ENCODE measurements around the gene CPNE5. TPM values are rescaled to one million over a fixed set of nuclear protein-coding genes. Genes with fewer than 3 reads are reported as not detected.

The CPNE5 gene
- total RNA-seq, 1 experiment from 2014 or later, result 0.44 TPM

- CTCF ChIA-PET, result no interaction called here
- ATAC-seq (no peak), DNase-seq (ENCODE audit: low read depth, low spot score) (no peak)
- Histone ChIP-seq H3K27ac (ENCODE audit: low read length) (no peak overlapping the region), H3K4me1 (ENCODE audit: control insufficient read depth, insufficient read depth, low read length) (no peaks in the 10 kb centered on the region), H3K4me3 (ENCODE audit: low read depth in 2 of 2, low read length in 2 of 2) (no peak overlapping the region), H3K27me3 (ENCODE audit: control insufficient read depth, insufficient read depth, low read length) (peaks cover 4% of the 10 kb centered on the region; the same call in 1 of the 2 replicates), H3K36me3 (ENCODE audit: control insufficient read depth, insufficient read depth, low read length) (no peaks in the 10 kb centered on the region), H3K9me3 (ENCODE audit: control insufficient read depth, insufficient read depth, low read depth, low read length) (no peaks in the 10 kb centered on the region)
- BruUV-seq (replicated peaks), result no TSS peak
- POLR2A ChIA-PET, result interaction anchor here (0.7 kb wide), 1 partner anchor 61 kb away, joined by 3 read pairs; no protein-coding TSS in a partner anchor
- TF ChIP-seq, protein P1, sequence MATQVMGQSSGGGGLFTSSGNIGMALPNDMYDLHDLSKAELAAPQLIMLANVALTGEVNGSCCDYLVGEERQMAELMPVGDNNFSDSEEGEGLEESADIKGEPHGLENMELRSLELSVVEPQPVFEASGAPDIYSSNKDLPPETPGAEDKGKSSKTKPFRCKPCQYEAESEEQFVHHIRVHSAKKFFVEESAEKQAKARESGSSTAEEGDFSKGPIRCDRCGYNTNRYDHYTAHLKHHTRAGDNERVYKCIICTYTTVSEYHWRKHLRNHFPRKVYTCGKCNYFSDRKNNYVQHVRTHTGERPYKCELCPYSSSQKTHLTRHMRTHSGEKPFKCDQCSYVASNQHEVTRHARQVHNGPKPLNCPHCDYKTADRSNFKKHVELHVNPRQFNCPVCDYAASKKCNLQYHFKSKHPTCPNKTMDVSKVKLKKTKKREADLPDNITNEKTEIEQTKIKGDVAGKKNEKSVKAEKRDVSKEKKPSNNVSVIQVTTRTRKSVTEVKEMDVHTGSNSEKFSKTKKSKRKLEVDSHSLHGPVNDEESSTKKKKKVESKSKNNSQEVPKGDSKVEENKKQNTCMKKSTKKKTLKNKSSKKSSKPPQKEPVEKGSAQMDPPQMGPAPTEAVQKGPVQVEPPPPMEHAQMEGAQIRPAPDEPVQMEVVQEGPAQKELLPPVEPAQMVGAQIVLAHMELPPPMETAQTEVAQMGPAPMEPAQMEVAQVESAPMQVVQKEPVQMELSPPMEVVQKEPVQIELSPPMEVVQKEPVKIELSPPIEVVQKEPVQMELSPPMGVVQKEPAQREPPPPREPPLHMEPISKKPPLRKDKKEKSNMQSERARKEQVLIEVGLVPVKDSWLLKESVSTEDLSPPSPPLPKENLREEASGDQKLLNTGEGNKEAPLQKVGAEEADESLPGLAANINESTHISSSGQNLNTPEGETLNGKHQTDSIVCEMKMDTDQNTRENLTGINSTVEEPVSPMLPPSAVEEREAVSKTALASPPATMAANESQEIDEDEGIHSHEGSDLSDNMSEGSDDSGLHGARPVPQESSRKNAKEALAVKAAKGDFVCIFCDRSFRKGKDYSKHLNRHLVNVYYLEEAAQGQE (IDR thresholded peaks at IDR 0.05; ENCODE audit: insufficient read depth in 1 of 2, low read depth in 2 of 2, low read length in 1 of 2), result no peak
- TF ChIP-seq SIN3A (IDR thresholded peaks at IDR 0.05; ENCODE audit: borderline replicate concordance, insufficient read depth, low read depth, low read length) (no peak), TCF7L2 (IDR thresholded peaks at IDR 0.05; ENCODE audit: low read depth, low read length) (no peak), CTCF (IDR thresholded peaks at IDR 0.05) (no peak), POLR2AphosphoS5 (IDR thresholded peaks at IDR 0.05; ENCODE audit: low read depth, low read length) (no peak)
- in situ Hi-C loops (cut with HindIII; ENCODE audit: low pct_unique_long_range_greater_than_20kb, low sequenced_read_pairs), result no loop called here
- intact Hi-C loops (cut with micrococcal nuclease; ENCODE audit: unreplicated experiment), result no loop called here
Observed at GRCh38 chr6:36807750-36808149, 31.5 kb downstream of the CPNE5 start.

GRCh38 chr6:36807143-36807542, 32.1 kb downstream of the CPNE5 start:
- no TSS peak for BruUV-seq (replicated peaks)
- ChIA-PET POLR2A (no interaction called here), CTCF (no interaction called here)
- TF ChIP-seq TCF7L2 (IDR thresholded peaks at IDR 0.05; ENCODE audit: low read depth, low read length) (no peak), CTCF (IDR thresholded peaks at IDR 0.05) (no peak), SIN3A (IDR thresholded peaks at IDR 0.05; ENCODE audit: borderline replicate concordance, insufficient read depth, low read depth, low read length) (no peak), POLR2AphosphoS5 (IDR thresholded peaks at IDR 0.05; ENCODE audit: low read depth, low read length) (no peak)
- TF ChIP-seq, protein P1 (IDR thresholded peaks at IDR 0.05; ENCODE audit: insufficient read depth in 1 of 2, low read depth in 2 of 2, low read length in 1 of 2), result no peak
- H3K4me3 ChIP-seq (ENCODE audit: low read depth in 2 of 2, low read length in 2 of 2), result no peak overlapping the region
- in situ Hi-C loops (cut with HindIII; ENCODE audit: low pct_unique_long_range_greater_than_20kb, low sequenced_read_pairs), result no loop called here
- no peak for ATAC-seq
- no peaks in the 10 kb centered on the region for H3K4me1 ChIP-seq (ENCODE audit: control insufficient read depth, insufficient read depth, low read length)
- intact Hi-C loops (cut with micrococcal nuclease; ENCODE audit: unreplicated experiment), result no loop called here
- H3K27me3 ChIP-seq (ENCODE audit: control insufficient read depth, insufficient read depth, low read length), result peaks cover 4% of the 10 kb centered on the region; the same call in 1 of the 2 replicates
- no peaks in the 10 kb centered on the region for H3K36me3 ChIP-seq (ENCODE audit: control insufficient read depth, insufficient read depth, low read length)
- no peak overlapping the region for H3K27ac ChIP-seq (ENCODE audit: low read length)
- H3K9me3 ChIP-seq (ENCODE audit: control insufficient read depth, insufficient read depth, low read depth, low read length), result no peaks in the 10 kb centered on the region
- no peak for DNase-seq (ENCODE audit: low read depth, low spot score)

All from Panc1 (cell line).